Fibroblast of pulmonary artery (primary cell): ENCODE data around the gene PIK3AP1.

Source experiments
- DNase-seq: peaks from one replicate; pipeline ENCODE4 v3.0.0-alpha.2; 2010; ENCODE audit warnings: low read depth
- H3K4me3 ChIP-seq: replicated peaks from 2 replicates; pipeline ENCODE4 v1.5.1; 2011; ENCODE audit warnings: low read depth, mild to moderate bottlenecking, control low read depth, low read length, moderate library complexity
- TF ChIP-seq, protein P1 (sequence below): IDR thresholded peaks from 2 replicates; pipeline ENCODE4 v1.5.1; 2011; ENCODE audit warnings: mild to moderate bottlenecking, control low read depth, low read length, inconsistent platforms; ENCODE audit errors: missing control alignments

Gene PIK3AP1

DNA sequence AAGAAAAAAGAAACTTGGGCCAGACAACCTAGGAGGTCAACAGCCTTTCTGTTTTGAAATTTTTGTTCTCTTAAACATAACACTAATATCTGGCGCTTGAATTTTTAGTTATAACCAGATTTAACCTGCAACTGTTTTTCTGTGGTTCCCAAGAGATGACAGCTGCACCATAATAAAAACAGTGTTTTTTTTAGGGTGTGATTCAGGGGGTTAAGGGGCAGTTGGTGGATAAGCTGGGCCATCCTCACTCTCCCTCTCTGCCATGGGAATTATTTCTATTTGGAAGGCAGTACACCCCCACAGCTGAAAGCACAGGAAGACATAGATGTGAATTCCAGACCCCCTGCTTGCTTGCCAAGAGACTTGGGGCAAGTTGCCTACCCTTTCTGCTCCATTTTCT is 113.4 kb downstream of the PIK3AP1 start:
- no peak for DNase-seq
- H3K4me3 ChIP-seq = no peak overlapping the region
- TF ChIP-seq, protein P1, sequence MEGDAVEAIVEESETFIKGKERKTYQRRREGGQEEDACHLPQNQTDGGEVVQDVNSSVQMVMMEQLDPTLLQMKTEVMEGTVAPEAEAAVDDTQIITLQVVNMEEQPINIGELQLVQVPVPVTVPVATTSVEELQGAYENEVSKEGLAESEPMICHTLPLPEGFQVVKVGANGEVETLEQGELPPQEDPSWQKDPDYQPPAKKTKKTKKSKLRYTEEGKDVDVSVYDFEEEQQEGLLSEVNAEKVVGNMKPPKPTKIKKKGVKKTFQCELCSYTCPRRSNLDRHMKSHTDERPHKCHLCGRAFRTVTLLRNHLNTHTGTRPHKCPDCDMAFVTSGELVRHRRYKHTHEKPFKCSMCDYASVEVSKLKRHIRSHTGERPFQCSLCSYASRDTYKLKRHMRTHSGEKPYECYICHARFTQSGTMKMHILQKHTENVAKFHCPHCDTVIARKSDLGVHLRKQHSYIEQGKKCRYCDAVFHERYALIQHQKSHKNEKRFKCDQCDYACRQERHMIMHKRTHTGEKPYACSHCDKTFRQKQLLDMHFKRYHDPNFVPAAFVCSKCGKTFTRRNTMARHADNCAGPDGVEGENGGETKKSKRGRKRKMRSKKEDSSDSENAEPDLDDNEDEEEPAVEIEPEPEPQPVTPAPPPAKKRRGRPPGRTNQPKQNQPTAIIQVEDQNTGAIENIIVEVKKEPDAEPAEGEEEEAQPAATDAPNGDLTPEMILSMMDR = no peak

DNA sequence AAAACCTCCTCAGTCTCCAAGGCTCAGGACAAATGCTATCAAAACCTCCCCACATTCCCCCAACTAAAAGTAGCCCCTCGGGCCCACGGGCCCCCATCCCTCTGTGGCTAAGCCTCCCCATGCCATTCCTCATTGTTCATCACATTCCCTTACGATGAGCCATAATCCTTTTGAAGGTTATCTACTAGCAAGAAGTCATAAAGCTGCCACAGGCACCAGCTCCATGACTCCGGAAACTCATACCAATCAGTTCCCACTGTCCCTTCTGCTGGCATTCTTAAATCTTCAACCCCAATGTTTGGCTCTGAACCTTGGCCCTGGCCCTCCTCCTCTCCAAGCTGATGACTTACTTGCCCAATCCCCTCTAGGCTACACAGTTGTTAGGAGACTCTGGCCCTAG is 114.1 kb downstream of the PIK3AP1 start:
- H3K4me3 ChIP-seq = no peak overlapping the region
- TF ChIP-seq, protein P1 = no peak
- DNase-seq = no peak

DNA sequence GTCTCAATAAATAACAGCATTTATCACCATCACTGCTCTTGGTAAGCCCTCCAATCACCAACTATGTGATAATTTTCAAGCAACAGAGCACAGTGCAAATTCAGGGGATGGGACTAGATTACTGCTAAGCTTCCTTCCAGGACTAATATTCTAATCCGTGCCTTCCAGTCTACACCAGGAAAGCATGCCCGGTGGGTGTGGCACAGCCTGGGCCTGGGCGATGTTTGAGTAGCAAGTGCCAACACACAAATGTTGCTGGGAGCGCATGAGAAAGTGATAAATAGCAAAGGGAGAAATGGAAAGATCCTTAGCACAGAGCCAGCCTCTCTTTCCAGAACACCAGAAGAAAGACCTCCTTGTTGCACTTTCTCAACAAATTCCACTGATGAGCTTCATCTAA is 120.0 kb downstream of the PIK3AP1 start:
- TF ChIP-seq, protein P1 = no peak
- DNase-seq = no peak
- no peak overlapping the region for H3K4me3 ChIP-seq

DNA sequence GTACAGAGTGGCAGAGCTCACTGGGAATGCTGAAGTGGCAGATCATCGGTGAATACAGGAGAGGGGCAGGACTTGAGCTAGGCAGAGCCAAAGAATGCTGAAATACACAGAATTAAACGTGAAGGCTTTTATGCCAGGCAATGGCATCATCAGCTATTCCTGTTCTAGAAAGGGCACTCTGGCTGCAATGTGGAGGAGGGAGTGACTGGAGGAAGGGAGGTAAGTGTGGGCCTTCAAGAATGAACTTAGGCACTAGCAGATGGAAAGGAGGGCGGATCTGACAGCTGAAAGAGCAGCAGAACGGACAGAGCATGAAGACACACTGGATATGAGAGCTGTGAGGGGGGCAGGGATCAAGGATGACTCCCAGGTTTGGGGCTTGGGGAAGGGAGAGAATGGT is 121.5 kb downstream of the PIK3AP1 start:
- TF ChIP-seq, protein P1 = no peak
- no peak overlapping the region for H3K4me3 ChIP-seq
- DNase-seq = no peak

DNA sequence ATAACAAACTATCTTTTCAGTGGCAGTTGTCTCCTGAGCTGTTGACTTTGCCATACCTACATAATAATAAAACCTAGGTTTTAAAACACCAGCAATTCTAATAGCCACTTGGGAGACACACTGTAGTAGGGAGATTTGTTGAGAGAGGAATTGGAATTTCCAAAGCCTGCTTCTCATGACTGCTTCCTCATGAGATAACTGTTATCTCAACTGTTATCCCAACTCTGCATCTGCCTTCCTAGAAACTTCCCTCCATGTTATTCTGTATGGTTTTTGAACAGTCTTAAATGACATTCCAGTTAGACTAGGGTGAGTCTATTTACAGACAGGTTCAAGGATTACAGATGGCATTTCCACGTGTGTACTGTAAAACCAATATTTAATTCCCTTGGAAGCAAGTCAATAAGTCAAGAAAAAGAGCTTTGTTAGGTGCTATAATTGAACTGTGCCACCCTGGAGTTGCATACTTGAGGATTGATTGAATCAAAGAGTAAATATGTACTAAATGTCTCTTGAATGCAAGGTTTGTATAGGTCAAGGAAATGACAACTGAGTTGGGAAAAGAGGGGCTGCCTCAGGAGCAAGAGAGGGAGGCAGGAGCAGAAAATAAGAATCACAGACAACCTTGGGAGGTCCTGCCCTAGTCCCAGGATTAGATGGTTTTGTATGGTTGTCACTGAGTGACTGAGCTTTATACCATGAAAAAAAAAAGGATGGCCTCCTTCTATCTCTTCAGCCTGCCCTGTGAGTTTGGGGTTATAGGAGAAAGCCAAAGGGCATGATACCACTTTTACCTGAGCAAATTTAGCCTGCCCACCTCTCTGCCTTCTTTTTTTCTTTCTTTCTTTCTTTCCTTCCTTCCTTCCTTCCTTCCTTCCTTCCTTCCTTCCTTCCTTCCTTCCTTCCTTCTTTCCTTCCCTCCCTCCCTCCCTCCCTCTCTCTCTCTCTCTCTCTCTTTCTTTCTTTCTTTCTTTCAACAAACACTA is 123.6 kb downstream of the PIK3AP1 start:
- TF ChIP-seq, protein P1 = no peak
- no peak for DNase-seq
- no peak overlapping the region for H3K4me3 ChIP-seq

DNA sequence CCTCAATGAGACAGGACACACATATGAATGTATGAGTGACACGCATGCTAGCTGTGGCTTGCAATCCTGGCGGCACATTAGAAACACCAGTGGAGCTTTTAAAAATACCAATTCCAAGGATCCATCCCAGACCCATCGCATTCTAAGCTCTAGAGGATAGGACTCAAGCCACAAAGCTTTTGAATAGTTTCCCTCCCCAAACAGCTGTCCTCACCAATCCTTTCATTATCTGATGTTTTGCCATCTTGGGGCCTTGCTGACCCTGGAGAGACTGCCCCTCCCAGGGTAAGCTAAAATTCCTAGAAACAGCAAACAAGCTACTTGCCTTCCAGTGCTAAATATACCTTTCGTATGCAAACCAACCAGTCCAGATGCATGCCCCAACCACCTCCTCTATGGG is 124.6 kb downstream of the PIK3AP1 start:
- TF ChIP-seq, protein P1 = no peak
- no peak for DNase-seq
- H3K4me3 ChIP-seq = no peak overlapping the region
